NB4 (cell line): ENCODE results near the gene ITSN1.

Experiments
- CTCF ChIP-seq: IDR thresholded peaks from one replicate; pipeline ENCODE4 v1.5.1; 2012; ENCODE audit warnings: low read depth, low read length
- MAX ChIP-seq: IDR thresholded peaks from 2 replicates; pipeline ENCODE4 v1.6.1; 2011; ENCODE audit warnings: low read depth, low read length
- POLR2A ChIP-seq: IDR thresholded peaks from 2 replicates; pipeline ENCODE4 v1.6.1; 2011; ENCODE audit warnings: mild to moderate bottlenecking; ENCODE audit not compliant: insufficient read length; ENCODE audit errors: extremely low read depth

- TF ChIP-seq CTCF (no peak), MAX (no peak), POLR2A (no peak)
Measured at GRCh38 chr21:33794596-33794995, 152.3 kb downstream of the ITSN1 start.
